Stimulated activated CD8-positive, alpha-beta memory T cell treated with anti-CD3 and anti-CD28 coated beads, Interleukin-15, amount 100 ng/mL, for 1 hour (primary cell): Measurements from ENCODE around the gene VWA5B1.

ENCODE experiments used
- DNase-seq: peaks from one replicate; pipeline ENCODE4 v3.0.0-alpha.2; 2020; ENCODE audit warnings: low read depth

VWA5B1 gene

GRCh38 chr1:20389571-20389970 is 98.9 kb downstream of the VWA5B1 start:
- DNase-seq: no peak

- DNase-seq: no peak
Measured at GRCh38 chr1:20390589-20391331, 100.1 kb downstream of the VWA5B1 start.

GRCh38 chr1:20395255-20395654 is 104.6 kb downstream of the VWA5B1 start:
- no peak for DNase-seq

- no peak for DNase-seq
Measured at GRCh38 chr1:20398744-20399143, 108.1 kb downstream of the VWA5B1 start.

- DNase-seq: no peak
Measured at GRCh38 chr1:20399196-20399595, 108.5 kb downstream of the VWA5B1 start.

GRCh38 chr1:20399606-20400180 is 109.0 kb downstream of the VWA5B1 start:
- DNase-seq: no peak

GRCh38 chr1:20400341-20401177 is 109.9 kb downstream of the VWA5B1 start:
- DNase-seq: no peak

GRCh38 chr1:20401405-20402010 is 110.8 kb downstream of the VWA5B1 start:
- DNase-seq: no peak

GRCh38 chr1:20402585-20403422 is 112.1 kb downstream of the VWA5B1 start:
- no peak for DNase-seq

GRCh38 chr1:20403423-20404145 is 112.9 kb downstream of the VWA5B1 start:
- DNase-seq: no peak

- no peak for DNase-seq
Measured at GRCh38 chr1:20404466-20404865, 113.8 kb downstream of the VWA5B1 start.
